ENCODE measurements around the gene COL15A1. TPM values are rescaled to one million over a fixed set of nuclear protein-coding genes. Genes with fewer than 3 reads are reported as not detected.

The COL15A1 gene
- polyA plus RNA-seq, 1 experiment, result 112 TPM

GRCh38 chr9:98929895-98930341 lies 13.8 kb upstream of the COL15A1 start:
- H3K27me3 ChIP-seq (ENCODE audit: control insufficient read depth, insufficient read depth, low read length), result peaks cover 4% of the 10 kb centered on the region
- ChIA-PET POLR2A (no interaction called here), CTCF (interaction anchor here (1.0 to 1.7 kb wide), 2 partner anchors 14 to 35 kb away, joined by 3 to 6 read pairs; partner anchors contain the start of gene COL15A1)
- no peak for TF ChIP-seq CTCF (IDR thresholded peaks at IDR 0.05; ENCODE audit: insufficient read depth, low read depth, low read length)
- no peak for DNase-seq (ENCODE audit: low read depth)
- no peaks in the 10 kb centered on the region for H3K36me3 ChIP-seq (ENCODE audit: control insufficient read depth, insufficient read depth, low read length)
- no peak overlapping the region for H3K4me3 ChIP-seq (ENCODE audit: low read depth, low read length)

- Histone ChIP-seq H3K4me3 (ENCODE audit: low read depth, low read length) (no peak overlapping the region), H3K27me3 (ENCODE audit: control insufficient read depth, insufficient read depth, low read length) (peaks cover 4% of the 10 kb centered on the region), H3K36me3 (ENCODE audit: control insufficient read depth, insufficient read depth, low read length) (no peaks in the 10 kb centered on the region)
- POLR2A ChIA-PET, result no interaction called here
- TF ChIP-seq CTCF (IDR thresholded peaks at IDR 0.05; ENCODE audit: insufficient read depth, low read depth, low read length), result no peak
- no peak for DNase-seq (ENCODE audit: low read depth)
- CTCF ChIA-PET, result interaction anchor here (1.7 kb wide), 1 partner anchor 13 kb away, joined by 6 read pairs; the partner anchor contains the start of gene COL15A1
Measured at GRCh38 chr9:98930792-98931191, 12.9 kb upstream of the COL15A1 start.

- DNase-seq (ENCODE audit: low read depth), result no peak
- H3K36me3 ChIP-seq (ENCODE audit: control insufficient read depth, insufficient read depth, low read length), result no peaks in the 10 kb centered on the region
- CTCF ChIA-PET, result no interaction called here
- POLR2A ChIA-PET, result no interaction called here
- no peak overlapping the region for H3K4me3 ChIP-seq (ENCODE audit: low read depth, low read length)
- TF ChIP-seq CTCF (IDR thresholded peaks at IDR 0.05; ENCODE audit: insufficient read depth, low read depth, low read length), result no peak
- H3K27me3 ChIP-seq (ENCODE audit: control insufficient read depth, insufficient read depth, low read length), result peaks cover 4% of the 10 kb centered on the region
Measured at GRCh38 chr9:98931600-98932389, 11.9 kb upstream of the COL15A1 start.

GRCh38 chr9:98933185-98933584 lies 10.5 kb upstream of the COL15A1 start:
- TF ChIP-seq CTCF (IDR thresholded peaks at IDR 0.05; ENCODE audit: insufficient read depth, low read depth, low read length), result no peak
- DNase-seq (ENCODE audit: low read depth), result no peak
- peaks cover 7% of the 10 kb centered on the region for H3K27me3 ChIP-seq (ENCODE audit: control insufficient read depth, insufficient read depth, low read length)

GRCh38 chr9:98933890-98934289 lies 9.8 kb upstream of the COL15A1 start:
- no peak overlapping the region for H3K4me3 ChIP-seq (ENCODE audit: low read depth, low read length)
- H3K36me3 ChIP-seq (ENCODE audit: control insufficient read depth, insufficient read depth, low read length), result no peaks in the 10 kb centered on the region
- ChIA-PET POLR2A (no interaction called here), CTCF (no interaction called here)
- H3K27me3 ChIP-seq (ENCODE audit: control insufficient read depth, insufficient read depth, low read length), result peaks cover 9% of the 10 kb centered on the region
- TF ChIP-seq CTCF (IDR thresholded peaks at IDR 0.05; ENCODE audit: insufficient read depth, low read depth, low read length), result no peak
- no peak for DNase-seq (ENCODE audit: low read depth)

More at GRCh38 chr9:98933185-98933584, 10.5 kb upstream of the COL15A1 start:
- CTCF ChIA-PET, result no interaction called here
- POLR2A ChIA-PET, result no interaction called here
- Histone ChIP-seq H3K36me3 (ENCODE audit: control insufficient read depth, insufficient read depth, low read length) (no peaks in the 10 kb centered on the region), H3K4me3 (ENCODE audit: low read depth, low read length) (no peak overlapping the region)
